CD4-positive, CD25-positive, alpha-beta regulatory T cell (primary cell): Measurements from ENCODE around the gene WBP1L. TPM values are rescaled to one million over a fixed set of nuclear protein-coding genes. Genes with fewer than 3 reads are reported as not detected.
"Not testable (repeated sequence)": the region's sequence is repeated elsewhere in the genome, so short reads cannot be mapped to it uniquely, and the experiment has no call there.

Experiments
- ATAC-seq, 2 donors: fragments of 150-1000 bp; cut with Tn5 transposase; one replicate each; pipeline ENCODE4 v1.10.0; 2021; ENCODE audit warnings: low read depth in 2 of 2, moderate number of reproducible peaks in 2 of 2, moderate library complexity in 1 of 2
- DNase-seq, 3 donors: peaks; one replicate each; pipeline versions ENCODE4 v3.0.0 to v3.0.0-alpha.2; 2012 to 2022; ENCODE audit warnings: mixed read lengths in 1 of 3
- H3K27ac ChIP-seq: one replicate; pipeline ENCODE4 v1.7.0; 2013; ENCODE audit warnings: mild to moderate bottlenecking, low read length; ENCODE audit not compliant: insufficient read depth, poor library complexity, severe bottlenecking
- H3K27me3 ChIP-seq: one replicate; pipeline ENCODE4 v1.7.0; 2013; ENCODE audit warnings: low read length; ENCODE audit not compliant: control insufficient read depth, insufficient read depth
- H3K36me3 ChIP-seq: one replicate; pipeline ENCODE4 v1.7.0; 2013; ENCODE audit warnings: mild to moderate bottlenecking, low read length, moderate library complexity; ENCODE audit not compliant: control insufficient read depth, insufficient read depth
- H3K4me1 ChIP-seq: 2 replicates; pipeline ENCODE4 v1.7.0; 2013; ENCODE audit warnings: mild to moderate bottlenecking, low read length; ENCODE audit not compliant: insufficient read depth, control insufficient read depth, poor library complexity, severe bottlenecking
- H3K4me3 ChIP-seq: one replicate; pipeline ENCODE4 v1.7.0; 2013; ENCODE audit warnings: low read depth, mild to moderate bottlenecking, low read length, moderate library complexity
- H3K9me3 ChIP-seq, 2 experiments: 1 replicate in 1 of 2; 2 replicates in 1 of 2; pipeline ENCODE4 v1.7.0; 2013; ENCODE audit warnings: low read length in 2 of 2, mild to moderate bottlenecking in 1 of 2, moderate library complexity in 1 of 2; ENCODE audit not compliant: control insufficient read depth in 2 of 2
- H3K27ac Mint-ChIP-seq, 3 donors: one replicate each; pipeline ENCODE4 v1.8.0; 2020 to 2022; ENCODE audit warnings: mild to moderate bottlenecking in 3 of 3, mixed read lengths in 3 of 3, moderate library complexity in 2 of 3
- H3K27me3 Mint-ChIP-seq: one replicate; pipeline ENCODE4 v1.8.0; 2022; ENCODE audit warnings: mild to moderate bottlenecking, mixed read lengths
- H3K36me3 Mint-ChIP-seq: one replicate; pipeline ENCODE4 v1.8.0; 2020; ENCODE audit warnings: mixed read lengths
- H3K4me1 Mint-ChIP-seq, 4 donors: one replicate each; pipeline ENCODE4 v1.8.0; 2020 to 2022; ENCODE audit warnings: mixed read lengths in 4 of 4, mild to moderate bottlenecking in 1 of 4
- H3K4me3 Mint-ChIP-seq, 4 donors: one replicate each; pipeline ENCODE4 v1.8.0; 2020 to 2022; ENCODE audit warnings: mild to moderate bottlenecking in 4 of 4, mixed read lengths in 4 of 4, moderate library complexity in 3 of 4
- H3K9me3 Mint-ChIP-seq, 7 donors: one replicate each; pipeline ENCODE4 v1.8.0; 2020 to 2022; ENCODE audit warnings: mixed read lengths in 7 of 7, mild to moderate bottlenecking in 3 of 7, moderate library complexity in 2 of 7
- polyA plus RNA-seq, 4 donors: library from polyadenylated mRNA; unstranded; fragments of 300-500 nt; fragmentation: Illumina TruSeq; gene quantifications; one replicate each; pipeline ENCODE4 v1.2.3, GENCODE V29; 2021
- total RNA-seq: library from RNA; stranded (reverse); gene quantifications from one replicate; pipeline ENCODE4 v1.2.3, GENCODE V29; 2022

WBP1L gene
- total RNA-seq (27.7 TPM), polyA plus RNA-seq (10 to 100 TPM; 26.9 to 38.5 (median 28.3) TPM)

DNA sequence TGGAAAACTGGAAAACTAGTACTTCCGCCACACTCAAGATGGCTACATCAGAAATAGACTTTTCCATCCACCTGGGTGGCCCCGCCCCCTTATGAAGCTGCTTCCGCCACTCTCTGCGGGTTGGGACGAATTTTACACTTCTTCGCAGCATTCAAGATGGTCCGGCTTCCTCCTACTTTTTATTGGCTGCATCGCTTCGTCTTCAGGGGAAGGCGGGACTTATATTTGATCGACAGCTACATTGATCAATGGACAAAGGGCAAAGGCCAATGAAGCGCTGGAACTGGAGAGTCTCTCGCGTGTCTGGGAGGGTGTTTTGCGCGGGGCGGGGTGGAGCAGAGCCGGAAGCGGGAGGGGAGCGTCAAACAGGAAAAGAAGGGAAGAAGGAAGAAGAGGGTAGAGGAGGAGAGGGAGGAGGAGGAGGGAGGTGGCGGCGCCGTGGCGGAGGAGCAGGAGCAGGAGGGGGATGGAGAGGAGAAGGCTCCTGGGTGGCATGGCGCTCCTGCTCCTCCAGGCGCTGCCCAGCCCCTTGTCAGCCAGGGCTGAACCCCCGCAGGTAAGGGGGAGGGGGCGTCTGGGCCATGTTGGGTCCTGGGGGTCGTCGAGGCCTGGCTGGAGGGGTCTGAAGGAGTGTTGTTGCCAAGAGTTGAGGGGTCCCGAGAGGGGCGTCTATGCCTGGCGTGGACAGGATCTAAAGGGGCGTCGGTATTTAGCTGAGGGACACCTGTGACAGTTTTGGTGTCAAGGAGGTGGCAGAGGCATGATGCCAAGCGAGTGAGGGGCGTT, at the start of gene WBP1L:
TSS of gene WBP1L (plus strand) at position 361 of the 786 bp plus-strand sequence. CDS start at position 467, 106 bp downstream.
- H3K27ac Mint-ChIP-seq = peak within 1 kb of the TSS; percentile 92 to 96 (median 96)
- peaks cover 0 to 48% (median 39%) of the 10 kb centered on the region in 4 donors for H3K4me1 Mint-ChIP-seq
- peak; percentile 98 to 99 for ATAC-seq

DNA sequence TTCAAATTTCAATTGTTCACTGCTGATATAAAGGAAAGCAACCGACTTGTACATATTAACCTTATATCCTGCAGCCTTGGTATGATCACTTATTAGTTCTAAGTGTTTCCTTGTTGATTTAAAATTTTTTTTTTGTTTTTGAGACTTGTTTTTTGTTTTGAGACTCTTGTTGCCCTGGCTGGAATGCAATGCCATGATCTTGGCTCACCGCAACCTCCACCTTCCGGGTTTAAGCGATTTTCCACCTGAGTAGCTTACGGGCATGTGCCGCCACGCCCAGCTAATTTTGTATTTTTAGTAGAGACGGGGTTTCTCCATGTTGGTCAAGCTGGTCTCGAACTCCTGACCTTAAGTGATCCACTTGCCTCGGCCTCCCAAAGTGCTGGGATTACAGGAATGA, 48.3 kb upstream of the WBP1L start:
- not testable (repeated sequence) for H3K27ac ChIP-seq, H3K4me3 Mint-ChIP-seq, ATAC-seq, H3K27ac Mint-ChIP-seq, H3K27me3 Mint-ChIP-seq, DNase-seq, H3K4me1 Mint-ChIP-seq, H3K27me3 ChIP-seq, H3K4me1 ChIP-seq, H3K9me3 Mint-ChIP-seq, H3K4me3 ChIP-seq, H3K9me3 ChIP-seq
- H3K36me3 Mint-ChIP-seq = peaks cover 33% of the 10 kb centered on the region
- peaks cover 17% of the 10 kb centered on the region for H3K36me3 ChIP-seq

More for the DNA sequence above, at the start of gene WBP1L:
- Histone ChIP-seq H3K36me3 (peaks cover 3% of the 10 kb centered on the region), H3K4me3 (peak within 1 kb of the TSS; percentile 91), H3K9me3 (no peaks in the 10 kb centered on the region), H3K27me3 (no peaks in the 10 kb centered on the region), H3K27ac (peak within 1 kb of the TSS; percentile 79), H3K4me1 (peaks cover 36% of the 10 kb centered on the region)
- Mint-ChIP-seq H3K27me3 (no peaks in the 10 kb centered on the region), H3K4me3 (peak within 1 kb of the TSS; percentile 87 to 99 (median 95)), H3K36me3 (peaks cover 6% of the 10 kb centered on the region), H3K9me3 (peaks cover 0 to 4% (median 0%) of the 10 kb centered on the region in 7 donors)
- DNase-seq = peak; percentile 91 to 99 (median 97)

- no peaks in the 10 kb centered on the region for H3K9me3 Mint-ChIP-seq
These were observed 47.0 kb upstream of the WBP1L start for GRCh38 chr10:102696736-102697135.

DNA sequence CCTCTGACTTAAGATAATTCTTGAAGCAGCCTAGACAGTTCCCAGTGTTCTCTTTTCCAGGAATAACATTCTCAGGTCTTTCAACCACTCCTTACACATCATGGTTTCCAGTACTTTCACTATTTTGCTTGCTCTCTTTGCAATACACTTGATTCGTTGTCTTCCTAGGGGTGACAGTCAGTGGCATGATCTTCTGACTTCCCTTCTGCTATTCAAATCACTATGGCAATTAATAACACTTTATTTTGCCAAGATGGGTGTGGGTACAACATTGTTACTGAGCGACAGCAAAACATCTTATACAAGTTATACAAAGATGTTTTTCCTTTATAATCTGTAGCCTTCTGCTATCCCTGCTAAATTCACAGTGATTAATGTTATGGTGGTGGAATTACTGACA, 44.9 kb upstream of the WBP1L start:
- ATAC-seq = no peak

More at GRCh38 chr10:102696736-102697135, 47.0 kb upstream of the WBP1L start:
- ATAC-seq (no peak), DNase-seq (no peak)
- Histone ChIP-seq H3K27ac (no peak overlapping the region), H3K27me3 (no peaks in the 10 kb centered on the region), H3K9me3 (no peaks in the 10 kb centered on the region), H3K36me3 (peaks cover 17% of the 10 kb centered on the region), H3K4me1 (no peaks in the 10 kb centered on the region), H3K4me3 (no peak overlapping the region)
- Mint-ChIP-seq H3K4me3 (no peak overlapping the region), H3K36me3 (peaks cover 33% of the 10 kb centered on the region), H3K27me3 (no peaks in the 10 kb centered on the region), H3K4me1 (peaks cover 0 to 2% (median 0%) of the 10 kb centered on the region in 4 donors), H3K27ac (no peak overlapping the region)

GRCh38 chr10:102701272-102701671, 42.5 kb upstream of the WBP1L start:
- DNase-seq (no peak), ATAC-seq (no peak)
- Histone ChIP-seq H3K9me3 (no peaks in the 10 kb centered on the region), H3K4me1 (no peaks in the 10 kb centered on the region), H3K4me3 (no peak overlapping the region), H3K27me3 (no peaks in the 10 kb centered on the region), H3K27ac (no peak overlapping the region), H3K36me3 (peaks cover 17% of the 10 kb centered on the region)
- Mint-ChIP-seq H3K36me3 (peaks cover 33% of the 10 kb centered on the region), H3K4me1 (peaks cover 0 to 4% (median 1%) of the 10 kb centered on the region in 4 donors), H3K27me3 (no peaks in the 10 kb centered on the region), H3K9me3 (no peaks in the 10 kb centered on the region), H3K4me3 (no peak overlapping the region), H3K27ac (no peak overlapping the region)

More for the DNA sequence above, 44.9 kb upstream of the WBP1L start:
- Histone ChIP-seq H3K4me3 (no peak overlapping the region), H3K27ac (no peak overlapping the region), H3K9me3 (no peaks in the 10 kb centered on the region), H3K4me1 (no peaks in the 10 kb centered on the region), H3K36me3 (peaks cover 17% of the 10 kb centered on the region), H3K27me3 (no peaks in the 10 kb centered on the region)
- DNase-seq = no peak
- Mint-ChIP-seq H3K4me3 (no peak overlapping the region), H3K36me3 (peaks cover 33% of the 10 kb centered on the region), H3K9me3 (no peaks in the 10 kb centered on the region), H3K4me1 (peaks cover 0 to 2% (median 0%) of the 10 kb centered on the region in 4 donors), H3K27me3 (no peaks in the 10 kb centered on the region), H3K27ac (no peak overlapping the region)

DNA sequence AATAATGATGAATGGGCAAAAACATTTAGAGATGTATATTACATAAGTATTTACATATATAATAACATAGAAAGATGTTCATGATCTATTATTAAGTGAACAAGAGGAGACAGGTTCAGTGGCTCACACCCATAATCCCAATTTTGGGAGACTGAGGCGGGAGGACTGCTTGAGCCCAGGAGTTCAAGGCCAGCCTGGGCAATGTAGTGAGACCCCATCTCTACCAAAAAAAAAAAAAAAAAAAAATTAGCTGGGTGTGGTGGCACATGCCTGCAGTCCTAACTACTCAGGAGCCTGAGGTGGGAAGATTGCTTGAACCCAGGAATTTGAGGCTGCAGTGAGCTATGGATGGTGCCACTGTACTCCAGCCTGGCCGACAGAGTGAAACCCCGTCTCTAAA, 42.0 kb upstream of the WBP1L start:
- Histone ChIP-seq H3K36me3 (peaks cover 15% of the 10 kb centered on the region), H3K9me3 (no peaks in the 10 kb centered on the region), H3K4me3 (no peak overlapping the region), H3K27me3 (no peaks in the 10 kb centered on the region), H3K27ac (no peak overlapping the region), H3K4me1 (no peaks in the 10 kb centered on the region)
- H3K4me1 Mint-ChIP-seq = peaks cover 0 to 4% (median 1%) of the 10 kb centered on the region in 4 donors
- H3K27me3 Mint-ChIP-seq = no peaks in the 10 kb centered on the region
- H3K36me3 Mint-ChIP-seq = peaks cover 29% of the 10 kb centered on the region
- DNase-seq (no peak), ATAC-seq (no peak)
- no peaks in the 10 kb centered on the region for H3K9me3 Mint-ChIP-seq
- H3K27ac Mint-ChIP-seq = no peak overlapping the region
- H3K4me3 Mint-ChIP-seq = no peak overlapping the region

GRCh38 chr10:102702742-102703141, 41.0 kb upstream of the WBP1L start:
- Mint-ChIP-seq H3K27ac (no peak overlapping the region), H3K4me1 (peaks cover 0 to 9% (median 3%) of the 10 kb centered on the region in 4 donors), H3K4me3 (no peak overlapping the region), H3K36me3 (peaks cover 25% of the 10 kb centered on the region), H3K27me3 (no peaks in the 10 kb centered on the region), H3K9me3 (no peaks in the 10 kb centered on the region)
- Histone ChIP-seq H3K4me1 (no peaks in the 10 kb centered on the region), H3K27ac (no peak overlapping the region), H3K4me3 (no peak overlapping the region), H3K36me3 (peaks cover 13% of the 10 kb centered on the region), H3K9me3 (no peaks in the 10 kb centered on the region), H3K27me3 (no peaks in the 10 kb centered on the region)
- DNase-seq (no peak), ATAC-seq (no peak)

- DNase-seq = no peak
- H3K4me3 ChIP-seq = no peak overlapping the region
- Mint-ChIP-seq H3K36me3 (peaks cover 7% of the 10 kb centered on the region), H3K4me3 (no peak overlapping the region), H3K27me3 (no peaks in the 10 kb centered on the region), H3K4me1 (peaks cover under 1 to 6% (median 3%) of the 10 kb centered on the region in 4 donors), H3K9me3 (no peaks in the 10 kb centered on the region), H3K27ac (no peak overlapping the region)
- no peaks in the 10 kb centered on the region for H3K9me3 ChIP-seq
- no peak for ATAC-seq
- no peak overlapping the region for H3K27ac ChIP-seq
- no peaks in the 10 kb centered on the region for H3K36me3 ChIP-seq
- no peaks in the 10 kb centered on the region for H3K4me1 ChIP-seq
- H3K27me3 ChIP-seq = no peaks in the 10 kb centered on the region
These were observed 38.8 kb upstream of the WBP1L start for GRCh38 chr10:102704915-102705314.
